ENCODE results near the gene RAPGEF1.
"Not testable (repeated sequence)": the region's sequence is repeated elsewhere in the genome, so short reads cannot be mapped to it uniquely, and the experiment has no call there.

Gene RAPGEF1

DNA sequence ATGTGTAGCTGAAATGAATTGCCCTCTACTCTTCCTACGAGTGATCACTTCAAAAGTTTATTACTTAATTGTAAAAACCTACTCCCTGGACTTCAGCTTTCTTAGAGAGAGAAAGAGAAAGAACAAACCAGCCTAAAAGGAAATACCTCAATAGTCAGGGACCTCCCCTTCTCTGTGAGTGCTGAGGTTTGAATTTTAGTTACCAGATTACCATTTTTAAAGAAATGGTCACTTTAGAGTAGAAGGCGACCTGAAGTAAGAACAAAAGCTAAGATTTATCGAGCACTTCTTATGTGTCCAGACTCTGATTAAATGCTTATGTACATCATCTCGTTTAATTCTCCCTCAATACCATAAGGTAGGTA lies 11.3 kb downstream of the RAPGEF1 start:
- no peak for DNase-seq (ENCODE audit: low read depth in 3 of 3)

- no peak for DNase-seq (ENCODE audit: low read depth in 3 of 3)
These were observed 11.9 kb downstream of the RAPGEF1 start for GRCh38 chr9:131727795-131728545.

GRCh38 chr9:131727184-131727759 lies 12.6 kb downstream of the RAPGEF1 start:
- DNase-seq (ENCODE audit: low read depth in 3 of 3), result no peak

GRCh38 chr9:131724683-131725082 lies 15.2 kb downstream of the RAPGEF1 start:
- DNase-seq (ENCODE audit: low read depth in 3 of 3), result no peak

- no peak for DNase-seq (ENCODE audit: low read depth in 3 of 3)
These were observed 16.2 kb downstream of the RAPGEF1 start for GRCh38 chr9:131723632-131724031.

- DNase-seq (ENCODE audit: low read depth in 3 of 3), result no peak
These were observed 17.6 kb downstream of the RAPGEF1 start for GRCh38 chr9:131722255-131722654.

GRCh38 chr9:131721076-131721475 lies 18.8 kb downstream of the RAPGEF1 start:
- no peak for DNase-seq (ENCODE audit: low read depth in 3 of 3)

- no peak for DNase-seq (ENCODE audit: low read depth in 3 of 3)
These were observed 19.5 kb downstream of the RAPGEF1 start for GRCh38 chr9:131720330-131720729.

GRCh38 chr9:131719262-131719908 lies 20.5 kb downstream of the RAPGEF1 start:
- DNase-seq (ENCODE audit: low read depth in 3 of 3), result no peak

DNA sequence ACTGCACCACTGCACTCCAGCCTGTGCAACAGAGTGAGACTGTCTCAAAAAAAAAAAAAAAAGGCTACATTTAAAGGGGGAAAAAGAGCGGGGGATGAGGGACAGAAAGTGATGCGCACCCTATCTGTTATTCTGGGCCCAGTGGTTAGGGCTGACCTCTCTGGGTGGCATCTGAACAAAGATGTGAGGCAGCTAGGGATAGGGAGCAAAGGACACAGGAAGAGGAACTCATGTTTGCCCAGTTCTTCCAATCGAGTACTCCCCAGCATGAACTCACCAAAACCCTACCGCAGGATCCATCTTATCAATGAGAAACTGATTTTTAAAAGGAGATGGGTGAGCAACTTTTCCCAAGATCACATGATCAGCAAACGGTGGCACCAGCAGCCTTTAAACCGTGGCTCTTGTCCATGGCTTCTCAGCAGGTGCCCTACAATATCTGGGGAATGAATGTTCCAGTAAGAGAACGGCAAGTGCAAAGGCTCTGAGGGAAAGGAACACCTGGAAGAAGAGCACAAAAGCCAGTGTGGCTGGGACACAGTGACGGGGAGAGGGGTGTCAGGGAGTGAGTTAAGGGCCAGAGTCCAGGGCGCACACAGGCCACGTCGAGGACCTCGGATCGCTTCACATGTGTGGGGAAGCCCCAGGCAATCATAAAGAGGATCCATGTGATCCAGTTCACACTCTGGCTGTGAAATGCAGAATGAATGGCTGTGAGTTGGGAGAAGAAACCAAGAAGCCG lies 22.0 kb downstream of the RAPGEF1 start:
- no peak for DNase-seq (ENCODE audit: low read depth in 3 of 3)

DNA sequence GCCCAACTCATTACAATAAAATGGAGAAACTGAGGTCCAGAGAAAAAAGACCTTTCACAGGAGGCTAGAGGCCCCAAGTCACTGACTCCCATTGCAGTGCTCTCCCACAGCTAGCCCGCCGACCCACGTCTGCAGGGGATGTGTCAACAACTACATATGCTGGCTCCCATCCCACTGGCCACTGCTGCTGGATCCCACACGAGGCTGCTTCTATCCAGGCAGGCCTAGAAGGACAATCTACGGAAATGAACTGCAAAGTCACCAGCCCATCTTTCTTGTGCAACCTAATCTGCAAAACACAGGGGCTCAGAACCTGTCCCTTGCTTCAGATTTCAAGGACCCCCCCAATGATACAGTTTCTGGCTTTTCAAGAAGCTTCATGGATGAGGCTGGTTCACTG lies 24.0 kb downstream of the RAPGEF1 start:
- no peak for DNase-seq (ENCODE audit: low read depth in 3 of 3)

DNA sequence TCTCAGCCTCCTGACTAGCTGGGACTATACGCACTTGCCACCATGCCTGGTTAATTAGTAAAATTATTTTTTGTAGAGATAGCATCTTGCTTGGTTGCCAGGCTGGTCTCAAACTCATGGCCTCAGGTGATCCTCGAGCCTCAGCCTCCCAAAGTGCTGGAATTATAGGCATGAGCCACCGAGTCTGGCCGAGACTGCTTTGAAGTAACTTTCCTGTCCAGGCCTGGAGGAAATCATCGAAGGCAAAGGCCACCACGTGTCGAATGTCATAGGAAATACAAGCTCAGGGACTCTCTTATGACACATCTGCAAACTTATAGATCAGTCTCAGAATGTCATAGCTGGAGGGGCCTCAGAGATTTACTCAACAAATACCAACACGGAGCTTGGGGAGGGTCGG lies 25.1 kb downstream of the RAPGEF1 start:
- DNase-seq (ENCODE audit: low read depth in 3 of 3), result no peak

- no peak for DNase-seq (ENCODE audit: low read depth in 3 of 3)
These were observed 25.7 kb downstream of the RAPGEF1 start for GRCh38 chr9:131714161-131714646.

DNA sequence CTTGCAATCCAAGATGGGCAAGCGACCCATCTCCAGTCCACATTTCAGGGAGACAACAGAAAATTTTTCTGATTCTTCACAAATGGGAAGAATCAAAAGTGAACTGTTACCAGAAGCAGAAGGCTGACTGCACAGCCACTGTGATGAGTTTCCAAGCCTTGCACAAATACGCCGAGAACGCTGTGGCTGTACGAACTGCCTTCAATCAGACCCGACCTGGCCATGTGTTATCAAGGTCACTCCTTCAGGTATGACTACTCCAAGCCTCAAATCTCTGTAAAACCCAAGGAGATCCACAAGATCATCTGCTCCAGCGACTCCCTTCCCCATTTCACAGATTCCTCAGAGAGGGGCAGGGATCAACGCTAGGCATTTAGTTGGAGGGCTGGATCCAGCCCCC lies 26.9 kb downstream of the RAPGEF1 start:
- DNase-seq (ENCODE audit: low read depth in 3 of 3), result no peak

DNA sequence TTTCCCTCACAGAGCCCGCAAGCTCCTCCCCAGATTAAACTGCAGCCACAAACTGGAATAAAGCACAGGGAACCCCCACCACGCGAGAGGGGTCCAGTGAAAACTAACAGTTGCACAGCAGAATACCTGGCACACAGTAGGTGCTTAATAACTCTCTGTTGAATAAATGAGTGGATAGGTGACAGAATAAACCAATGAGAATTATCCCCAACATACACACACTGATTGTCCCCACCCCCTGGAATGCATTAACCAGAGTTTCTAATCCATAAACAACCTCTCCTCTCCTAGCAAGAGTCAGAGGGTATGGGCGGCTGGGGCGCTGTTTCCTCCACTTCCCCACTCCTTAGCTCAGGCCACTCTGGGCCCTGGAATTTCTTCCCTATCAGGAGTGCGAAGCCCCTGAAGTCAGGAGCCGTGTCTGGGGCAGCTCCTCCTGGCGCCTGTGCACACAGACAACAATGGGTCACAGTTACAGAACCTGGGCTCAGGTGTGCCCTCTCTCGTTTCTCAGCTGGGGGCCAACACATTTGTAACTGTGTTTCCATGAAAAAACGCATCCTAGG lies 27.6 kb downstream of the RAPGEF1 start:
- DNase-seq (ENCODE audit: low read depth in 3 of 3), result no peak

DNA sequence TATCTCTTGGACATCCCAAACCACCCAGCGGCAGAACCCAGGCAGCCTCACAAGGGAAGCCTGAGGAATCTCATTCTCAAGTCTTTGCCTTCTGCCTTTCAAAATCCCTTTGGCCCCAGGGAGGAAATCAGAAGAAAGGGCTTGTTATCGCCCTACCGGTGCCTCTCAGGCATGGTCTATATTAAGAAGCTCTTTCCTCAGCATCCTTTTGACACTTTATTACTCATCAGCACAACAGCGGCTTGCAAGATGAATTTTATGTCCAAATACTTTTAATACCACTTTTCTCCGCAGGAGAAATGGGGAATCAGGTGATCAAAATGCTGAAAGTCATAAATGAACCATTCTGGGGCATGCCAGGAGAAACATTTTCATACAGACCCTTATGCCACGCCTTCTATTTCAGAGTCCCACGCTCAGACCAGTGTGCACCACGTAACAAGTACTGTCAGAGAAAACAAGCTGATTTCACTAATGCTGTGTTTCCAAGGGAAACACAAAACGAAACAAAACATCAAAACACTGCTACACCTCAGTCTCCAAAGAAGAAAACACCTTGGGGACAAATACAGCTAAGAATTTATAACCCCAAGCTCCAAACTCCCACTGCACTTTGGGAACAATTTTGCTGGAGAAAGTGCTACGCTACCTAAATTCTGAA lies 30.0 kb downstream of the RAPGEF1 start:
- no peak for DNase-seq (ENCODE audit: low read depth in 3 of 3)

DNA sequence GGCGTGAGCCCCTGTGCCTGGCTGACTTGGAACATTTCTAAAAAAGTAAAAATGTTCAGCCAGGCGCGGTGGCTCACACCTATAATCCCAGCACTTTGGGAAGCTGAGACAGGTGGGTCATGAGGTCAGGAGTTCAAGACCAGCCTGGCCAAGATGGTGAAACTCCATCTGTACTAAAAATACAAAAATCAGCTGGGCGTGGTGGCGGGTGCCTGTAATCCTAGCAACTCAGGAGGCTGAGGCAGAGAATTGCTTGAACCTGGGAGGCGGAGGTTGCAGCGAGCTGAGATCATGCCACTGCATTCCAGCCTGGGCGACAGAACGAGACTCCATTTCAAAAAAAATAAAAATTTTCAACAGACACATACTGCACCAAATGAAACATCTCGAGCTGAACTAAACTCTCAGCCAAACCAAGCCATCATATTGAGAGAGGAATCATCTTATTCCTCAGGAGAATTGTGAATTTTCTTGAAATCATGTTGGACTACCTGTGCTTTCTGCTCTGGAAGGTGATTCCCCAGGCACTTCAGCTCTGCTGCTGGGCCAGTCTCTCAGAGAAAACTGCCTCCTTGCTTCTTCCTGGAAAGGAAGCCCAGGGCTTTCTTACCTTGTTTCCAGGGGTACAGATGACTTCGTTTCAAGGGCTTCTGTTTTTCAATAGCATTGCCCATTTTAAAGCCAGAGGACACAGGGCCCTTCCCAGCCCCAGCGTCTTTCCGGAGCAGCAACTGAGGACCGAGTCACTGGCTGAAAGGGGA lies 30.7 kb downstream of the RAPGEF1 start:
- not testable (repeated sequence) for DNase-seq (ENCODE audit: low read depth in 3 of 3)

- DNase-seq (ENCODE audit: low read depth in 3 of 3), result no peak
These were observed 31.5 kb downstream of the RAPGEF1 start for GRCh38 chr9:131708226-131709002.

- DNase-seq (ENCODE audit: low read depth in 3 of 3), result no peak
These were observed 32.1 kb downstream of the RAPGEF1 start for GRCh38 chr9:131707733-131708157.

DNA sequence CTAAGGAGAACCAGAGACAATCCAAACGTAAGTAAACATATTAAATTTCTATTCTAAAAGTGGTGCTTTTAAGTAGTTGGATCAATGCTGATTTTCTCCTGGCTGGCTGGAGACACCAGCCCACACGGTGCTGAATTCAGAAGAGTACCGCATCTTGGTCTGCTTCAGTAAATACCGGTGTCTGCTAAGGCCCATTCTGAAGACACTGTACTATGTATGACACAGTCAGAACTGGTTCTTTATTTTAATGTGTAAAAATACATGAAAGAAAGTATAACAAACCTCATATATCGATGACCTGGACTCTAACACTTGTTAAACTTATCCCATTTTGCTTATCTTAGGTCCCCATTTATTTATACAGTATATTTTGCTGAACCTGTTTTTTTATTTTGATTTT lies 32.8 kb downstream of the RAPGEF1 start:
- no peak for DNase-seq (ENCODE audit: low read depth in 3 of 3)
